Measurements from ENCODE around the gene AIFM1.

- TF ChIP-seq CTCF (IDR thresholded peaks at IDR 0.05) (no peak), EZH2 (IDR thresholded peaks at IDR 0.05) (no peak), EZH2phosphoT487 (IDR thresholded peaks at IDR 0.05) (no peak)
Observed at GRCh38 chrX:130139474-130140201, 26.0 kb downstream of the AIFM1 start.
